Fibroblast of villous mesenchyme (primary cell): ENCODE measurements around the gene AKR7A2. TPM values are rescaled to one million over a fixed set of nuclear protein-coding genes. Genes with fewer than 3 reads are reported as not detected.

Experiments used
- DNase-seq: peaks from one replicate; pipeline ENCODE4 v3.0.0-alpha.2; 2010; ENCODE audit warnings: low read depth
- H3K4me3 ChIP-seq: 2 replicates; pipeline ENCODE4 v1.5.1; 2011; ENCODE audit warnings: low read depth, mild to moderate bottlenecking, low read length
- CTCF ChIP-seq: IDR thresholded peaks from 2 replicates; pipeline ENCODE4 v1.5.1; 2012; ENCODE audit warnings: low read depth, mild to moderate bottlenecking, low read length; ENCODE audit not compliant: insufficient read depth
- total RNA-seq: library from RNA; depleted of rRNA; stranded (reverse); fragments of >200 nt; gene quantifications from 2 replicates; pipeline ENCODE4 v1.2.3, GENCODE V29; 2012

AKR7A2 gene
- total RNA-seq, 1 donor: 55.3 TPM

GRCh38 chr1:19331262-19331878 is 19.4 kb upstream of the AKR7A2 start:
- TF ChIP-seq CTCF: no peak
- no peak for DNase-seq
- H3K4me3 ChIP-seq: no peak overlapping the region

- H3K4me3 ChIP-seq: no peak overlapping the region
- DNase-seq: no peak
- TF ChIP-seq CTCF: no peak
These were observed 18.6 kb upstream of the AKR7A2 start for GRCh38 chr1:19330449-19331135.

- no peak for DNase-seq
- no peak for TF ChIP-seq CTCF
These were observed 17.7 kb upstream of the AKR7A2 start for GRCh38 chr1:19329611-19330010.

GRCh38 chr1:19329188-19329587 is 17.2 kb upstream of the AKR7A2 start:
- H3K4me3 ChIP-seq: no peak overlapping the region
- DNase-seq: no peak
- no peak for TF ChIP-seq CTCF

More at GRCh38 chr1:19329611-19330010, 17.7 kb upstream of the AKR7A2 start:
- H3K4me3 ChIP-seq: no peak overlapping the region

- no peak for TF ChIP-seq CTCF
- DNase-seq: no peak
- no peak overlapping the region for H3K4me3 ChIP-seq
These were observed 16.5 kb upstream of the AKR7A2 start for GRCh38 chr1:19328486-19328885.

- no peak for DNase-seq
- TF ChIP-seq CTCF: no peak
- H3K4me3 ChIP-seq: no peak overlapping the region
These were observed 15.8 kb upstream of the AKR7A2 start for GRCh38 chr1:19327736-19328135.
